ENCODE data around the gene FBXO11.
"Not testable (repeated sequence)": the region's sequence is repeated elsewhere in the genome, so short reads cannot be mapped to it uniquely, and the experiment has no call there.

The FBXO11 gene

GRCh38 chr2:47905386-47906156 lies 727 bp downstream of the FBXO11 start:
- Histone ChIP-seq H3K4me2 (ENCODE audit: low read depth, low read length) (no peak overlapping the region), H4K20me1 (ENCODE audit: insufficient read depth, low read length) (peaks cover 7% of the 10 kb centered on the region; the same call in 1 of the 2 replicates), H3K9me3 (replicated peaks; ENCODE audit: insufficient read depth, low read length) (no peaks in the 10 kb centered on the region), H3K9me2 (replicated peaks; ENCODE audit: insufficient read depth, low read length) (no peaks in the 10 kb centered on the region), H3K4me3 (ENCODE audit: low read length) (peak overlapping the region; percentile 96), H2AFZ (ENCODE audit: low read length) (peak overlapping the region; percentile 46), H3K4me1 (ENCODE audit: low read length) (peaks cover 2% of the 10 kb centered on the region; the same call in 1 of the 2 replicates), H3K9ac (ENCODE audit: low read length) (peak overlapping the region; percentile 89), H3K27me3 (replicated peaks; ENCODE audit: insufficient read depth, low read length) (no peaks in the 10 kb centered on the region), H3F3A (ENCODE audit: insufficient read depth, low read length) (peaks cover 12% of the 10 kb centered on the region), H3K79me2 (ENCODE audit: low read length) (peaks cover 48% of the 10 kb centered on the region), H3K36me3 (replicated peaks; ENCODE audit: insufficient read depth, low read length) (no peaks in the 10 kb centered on the region), H3K27ac (ENCODE audit: low read length) (peak overlapping the region; percentile 97)
- TF ChIP-seq EZH2 (optimal IDR thresholded peaks at IDR 0.05; ENCODE audit: low read depth, low read length) = no peak
- no peak for TF ChIP-seq CTCF (IDR thresholded peaks at IDR 0.05; ENCODE audit: low read length)
- no peak for TF ChIP-seq EZH2phosphoT487 (IDR thresholded peaks at IDR 0.05; ENCODE audit: low read length)
- DNase-seq = peak; percentile 49

GRCh38 chr2:47903781-47904490 lies 2.4 kb downstream of the FBXO11 start:
- no peak for DNase-seq
- H4K20me1 ChIP-seq (ENCODE audit: insufficient read depth, low read length) = peaks cover 12% of the 10 kb centered on the region; the same call in 1 of the 2 replicates
- no peaks in the 10 kb centered on the region for H3K9me3 ChIP-seq (replicated peaks; ENCODE audit: insufficient read depth, low read length)
- no peaks in the 10 kb centered on the region for H3K36me3 ChIP-seq (replicated peaks; ENCODE audit: insufficient read depth, low read length)
- no peak for TF ChIP-seq CTCF (IDR thresholded peaks at IDR 0.05; ENCODE audit: low read length)
- TF ChIP-seq EZH2 (optimal IDR thresholded peaks at IDR 0.05; ENCODE audit: low read depth, low read length) = no peak
- H3K4me2 ChIP-seq (ENCODE audit: low read depth, low read length) = peak overlapping the region; percentile 82
- peaks cover 12% of the 10 kb centered on the region for H3F3A ChIP-seq (ENCODE audit: insufficient read depth, low read length)
- peaks cover 2% of the 10 kb centered on the region; the same call in 1 of the 2 replicates for H3K4me1 ChIP-seq (ENCODE audit: low read length)
- no peak overlapping the region for H2AFZ ChIP-seq (ENCODE audit: low read length)
- H3K27me3 ChIP-seq (replicated peaks; ENCODE audit: insufficient read depth, low read length) = no peaks in the 10 kb centered on the region
- H3K9me2 ChIP-seq (replicated peaks; ENCODE audit: insufficient read depth, low read length) = no peaks in the 10 kb centered on the region
- H3K9ac ChIP-seq (ENCODE audit: low read length) = peak overlapping the region; percentile 89
- H3K4me3 ChIP-seq (ENCODE audit: low read length) = peak overlapping the region; percentile 96
- peaks cover 64% of the 10 kb centered on the region for H3K79me2 ChIP-seq (ENCODE audit: low read length)
- peak overlapping the region; percentile 64; the same call in 1 of the 2 replicates for H3K27ac ChIP-seq (ENCODE audit: low read length)

- peaks cover 15% of the 10 kb centered on the region for H3K4me1 ChIP-seq (ENCODE audit: low read length)
- not testable (repeated sequence) for DNase-seq; H3K9me3 ChIP-seq (replicated peaks; ENCODE audit: insufficient read depth, low read length); H2AFZ ChIP-seq (ENCODE audit: low read length); H3F3A ChIP-seq (ENCODE audit: insufficient read depth, low read length); H3K27ac ChIP-seq (ENCODE audit: low read length); H3K9ac ChIP-seq (ENCODE audit: low read length); H3K9me2 ChIP-seq (replicated peaks; ENCODE audit: insufficient read depth, low read length); H3K4me3 ChIP-seq (ENCODE audit: low read length); H3K4me2 ChIP-seq (ENCODE audit: low read depth, low read length); H3K27me3 ChIP-seq (replicated peaks; ENCODE audit: insufficient read depth, low read length); H3K36me3 ChIP-seq (replicated peaks; ENCODE audit: insufficient read depth, low read length)
- peaks cover 84% of the 10 kb centered on the region for H3K79me2 ChIP-seq (ENCODE audit: low read length)
- peaks cover 12% of the 10 kb centered on the region for H4K20me1 ChIP-seq (ENCODE audit: insufficient read depth, low read length)
Measured at GRCh38 chr2:47901892-47902291, 4.4 kb downstream of the FBXO11 start.
